OCI-LY1 (cell line): ENCODE measurements around the gene OXCT2.

Experiments
- EZH2 ChIP-seq: fragments of 200-600 bp; sonication (generic), shearing (Covaris generic); IDR thresholded peaks from 2 replicates; pipeline ENCODE4 v1.8.0; 2017; ENCODE audit warnings: borderline replicate concordance, mixed run types, mild to moderate bottlenecking, antibody characterized with exemption, low read length, moderate library complexity, mixed read lengths
- TF ChIP-seq, protein P1 (sequence below): fragments of 200-600 bp; sonication (generic), shearing (Covaris generic); IDR thresholded peaks from 2 replicates; pipeline ENCODE4 v1.5.1; 2017; ENCODE audit warnings: mild to moderate bottlenecking, antibody characterized with exemption, low read length, moderate library complexity, mixed read lengths

DNA sequence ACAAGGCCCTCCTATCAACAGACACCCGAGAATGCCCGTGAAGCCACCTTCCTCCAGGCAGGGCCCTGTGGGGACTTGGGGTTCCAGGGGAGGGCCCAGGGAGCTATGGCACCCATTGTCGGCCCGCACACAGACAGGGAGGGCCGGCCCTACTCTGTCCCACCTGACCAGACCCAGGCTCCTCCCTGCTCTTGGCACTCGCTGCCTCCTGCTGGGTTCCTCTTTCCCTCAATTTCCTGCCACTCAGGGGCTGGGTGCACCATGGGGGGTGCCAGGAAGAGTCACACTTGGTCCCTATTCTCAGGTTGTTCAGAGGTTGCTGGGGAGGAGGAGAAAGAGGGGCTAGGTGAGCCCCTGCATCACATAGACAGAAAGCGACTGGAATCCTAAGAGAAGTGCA lies 8.0 kb upstream of the OXCT2 start:
- TF ChIP-seq, protein P1, sequence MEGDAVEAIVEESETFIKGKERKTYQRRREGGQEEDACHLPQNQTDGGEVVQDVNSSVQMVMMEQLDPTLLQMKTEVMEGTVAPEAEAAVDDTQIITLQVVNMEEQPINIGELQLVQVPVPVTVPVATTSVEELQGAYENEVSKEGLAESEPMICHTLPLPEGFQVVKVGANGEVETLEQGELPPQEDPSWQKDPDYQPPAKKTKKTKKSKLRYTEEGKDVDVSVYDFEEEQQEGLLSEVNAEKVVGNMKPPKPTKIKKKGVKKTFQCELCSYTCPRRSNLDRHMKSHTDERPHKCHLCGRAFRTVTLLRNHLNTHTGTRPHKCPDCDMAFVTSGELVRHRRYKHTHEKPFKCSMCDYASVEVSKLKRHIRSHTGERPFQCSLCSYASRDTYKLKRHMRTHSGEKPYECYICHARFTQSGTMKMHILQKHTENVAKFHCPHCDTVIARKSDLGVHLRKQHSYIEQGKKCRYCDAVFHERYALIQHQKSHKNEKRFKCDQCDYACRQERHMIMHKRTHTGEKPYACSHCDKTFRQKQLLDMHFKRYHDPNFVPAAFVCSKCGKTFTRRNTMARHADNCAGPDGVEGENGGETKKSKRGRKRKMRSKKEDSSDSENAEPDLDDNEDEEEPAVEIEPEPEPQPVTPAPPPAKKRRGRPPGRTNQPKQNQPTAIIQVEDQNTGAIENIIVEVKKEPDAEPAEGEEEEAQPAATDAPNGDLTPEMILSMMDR, result no peak
- no peak for TF ChIP-seq EZH2
